Gastroesophageal sphincter (tissue), 4 donors: Measurements from ENCODE around the gene XRCC3. TPM values are rescaled to one million over a fixed set of nuclear protein-coding genes. Genes with fewer than 3 reads are reported as not detected.
"Not testable (repeated sequence)": the region's sequence is repeated elsewhere in the genome, so short reads cannot be mapped to it uniquely, and the experiment has no call there.

ENCODE experiments used
- ATAC-seq: fragments of 150-250 bp; one replicate; pipeline ENCODE4 v1.9.1; 2016; ENCODE audit warnings: mild to moderate bottlenecking, moderate library complexity
- H3K27ac ChIP-seq, 4 donors: fragments of 200-600 bp; sonication (generic) in 3 of 4; 1 replicate in 3 of 4; 2 replicates in 1 of 4; pipeline ENCODE4 v1.5.1; 2016 to 2019
- H3K27me3 ChIP-seq: fragments of 200-600 bp; sonication (generic); one replicate; pipeline ENCODE4 v1.5.1; 2019
- H3K36me3 ChIP-seq, 2 donors: fragments of 200-600 bp; sonication (generic); one replicate each; pipeline ENCODE4 v1.5.1; 2019; ENCODE audit warnings: control low read depth in 1 of 2
- H3K4me1 ChIP-seq, 3 donors: fragments of 200-600 bp; sonication (generic); 1 replicate in 2 of 3; 2 replicates in 1 of 3; pipeline ENCODE4 v1.5.1; 2016 to 2019; ENCODE audit warnings: control low read depth in 2 of 3
- H3K4me3 ChIP-seq, 2 donors: fragments of 200-600 bp; sonication (generic); one replicate each; pipeline ENCODE4 v1.5.1; 2019; ENCODE audit warnings: mild to moderate bottlenecking in 1 of 2, moderate library complexity in 1 of 2
- H3K9me3 ChIP-seq, 3 donors: fragments of 200-600 bp; sonication (generic); one replicate each; pipeline ENCODE4 v1.5.1; 2017 to 2019; ENCODE audit warnings: control low read depth in 2 of 3
- CTCF ChIP-seq, 4 experiments: fragments of 200-600 bp in 2 of 4; fragments of 450-650 bp in 2 of 4; sonication (generic) in 1 of 4; IDR thresholded peaks; one replicate each; pipeline ENCODE4 v1.5.1; 2017 to 2019; ENCODE audit warnings: antibody characterized with exemption in 4 of 4, mild to moderate bottlenecking in 2 of 4, moderate library complexity in 2 of 4
- EP300 ChIP-seq: sonication (generic); formaldehyde crosslinking; IDR thresholded peaks from one replicate; pipeline ENCODE4 v1.6.1; 2017; ENCODE audit warnings: antibody characterized with exemption, mild to moderate bottlenecking
- POLR2A ChIP-seq, 2 donors: fragments of 450-650 bp; IDR thresholded peaks; one replicate each; pipeline ENCODE4 v1.6.1; 2017; ENCODE audit warnings: antibody characterized with exemption in 2 of 2, mild to moderate bottlenecking in 2 of 2, moderate library complexity in 1 of 2
- POLR2AphosphoS5 ChIP-seq: sonication (generic); formaldehyde crosslinking; IDR thresholded peaks from one replicate; pipeline ENCODE4 v1.6.1; 2017; ENCODE audit warnings: antibody characterized with exemption
- WGBS, 2 donors: methylation state at CpG; one replicate each; pipeline ENCODE4 v1.1.5; 2018; ENCODE audit warnings: low coverage in 1 of 2; 5-methylcytosine and 5-hydroxymethylcytosine counted together
- total RNA-seq, 4 donors: library from RNA; depleted of rRNA; stranded (reverse); fragments of >200 nt; gene quantifications; one replicate each; pipeline ENCODE4 v1.1.0, GENCODE V29; 2016

Gene XRCC3
- total RNA-seq, 4 donors from 2014 or later: 1.2 to 7.8 (median 3.6) TPM

GRCh38 chr14:103656031-103656755 is 59.1 kb downstream of the XRCC3 start:
- TF ChIP-seq CTCF (IDR thresholded peaks at IDR 0.05): no peak
- no peak for TF ChIP-seq POLR2A (IDR thresholded peaks at IDR 0.05)
- TF ChIP-seq POLR2AphosphoS5: no peak
- no peak for TF ChIP-seq EP300
- Histone ChIP-seq H3K27ac (peak overlapping the region in 2 of 4 donors; percentile 16 to 50), H3K36me3 (peaks cover 0 to 66% of the 10 kb centered on the region in 2 donors), H3K4me3 (no peak overlapping the region), H3K9me3 (no peaks in the 10 kb centered on the region), H3K4me1 (peaks cover 4 to 67% (median 25%) of the 10 kb centered on the region in 3 donors), H3K27me3 (no peaks in the 10 kb centered on the region)
- 82 to 89% methylated on average over 2 of the region's 4 CpGs for WGBS, 2 donors
- ATAC-seq: no peak

- H3K27ac ChIP-seq: peak overlapping the region in 3 of 4 donors; percentile 29 to 44 (median 42)
- peaks cover 4 to 79% (median 25%) of the 10 kb centered on the region in 3 donors for H3K4me1 ChIP-seq
- WGBS, 2 donors: 55 to 56% methylated on average over 6 of the region's 6 CpGs
- ATAC-seq: no peak
- no peaks in the 10 kb centered on the region for H3K27me3 ChIP-seq
- H3K36me3 ChIP-seq: peaks cover 0 to 50% of the 10 kb centered on the region in 2 donors
- no peak overlapping the region for H3K4me3 ChIP-seq
- H3K9me3 ChIP-seq: no peaks in the 10 kb centered on the region
- TF ChIP-seq CTCF (IDR thresholded peaks at IDR 0.05) (no peak), POLR2A (IDR thresholded peaks at IDR 0.05) (no peak), EP300 (no peak), POLR2AphosphoS5 (no peak)
Measured at GRCh38 chr14:103654619-103655018, 60.6 kb downstream of the XRCC3 start.

GRCh38 chr14:103653805-103654204 is 61.4 kb downstream of the XRCC3 start:
- no peak for TF ChIP-seq EP300
- no peak for TF ChIP-seq POLR2A (IDR thresholded peaks at IDR 0.05)
- no peak for TF ChIP-seq CTCF (IDR thresholded peaks at IDR 0.05)
- TF ChIP-seq POLR2AphosphoS5: no peak
- Histone ChIP-seq H3K27me3 (no peaks in the 10 kb centered on the region), H3K4me3 (no peak overlapping the region), H3K27ac (peak overlapping the region in 3 of 4 donors; percentile 66 to 73 (median 67)), H3K36me3 (peaks cover 0 to 42% of the 10 kb centered on the region in 2 donors), H3K4me1 (peaks cover 4 to 79% (median 25%) of the 10 kb centered on the region in 3 donors), H3K9me3 (no peaks in the 10 kb centered on the region)
- no peak for ATAC-seq
- WGBS, 2 donors: 43 to 45% methylated on average over 4 of the region's 4 CpGs

- Histone ChIP-seq H3K27ac (peak overlapping the region in 3 of 4 donors; percentile 66 to 73 (median 67)), H3K36me3 (peaks cover 0 to 38% of the 10 kb centered on the region in 2 donors), H3K4me1 (peaks cover 4 to 79% (median 25%) of the 10 kb centered on the region in 3 donors)
- H3K27me3 ChIP-seq, H3K4me3 ChIP-seq, ATAC-seq, H3K9me3 ChIP-seq: not testable (repeated sequence)
- 25% methylated on average over 10 of the region's 10 CpGs for WGBS, 2 donors
Measured at GRCh38 chr14:103653336-103653735, 61.9 kb downstream of the XRCC3 start.

- Histone ChIP-seq H3K27ac (peak overlapping the region in 3 of 4 donors; percentile 66 to 73 (median 67)), H3K27me3 (no peaks in the 10 kb centered on the region), H3K36me3 (peaks cover 0 to 33% of the 10 kb centered on the region in 2 donors), H3K4me1 (peaks cover 4 to 77% (median 25%) of the 10 kb centered on the region in 3 donors), H3K4me3 (no peak overlapping the region), H3K9me3 (no peaks in the 10 kb centered on the region)
- TF ChIP-seq POLR2A (IDR thresholded peaks at IDR 0.05) (no peak), CTCF (IDR thresholded peaks at IDR 0.05) (no peak), EP300 (no peak), POLR2AphosphoS5 (no peak)
- 69 to 74% methylated on average over 3 of the region's 3 CpGs for WGBS, 2 donors
- no peak for ATAC-seq
Measured at GRCh38 chr14:103652806-103653205, 62.4 kb downstream of the XRCC3 start.
